RKO (cell line): ENCODE data around the gene RNGTT.

Experiments used
- DNase-seq: peaks from one replicate; pipeline ENCODE4 v3.0.0-alpha.2; 2016; ENCODE audit warnings: low spot score

RNGTT gene

DNA sequence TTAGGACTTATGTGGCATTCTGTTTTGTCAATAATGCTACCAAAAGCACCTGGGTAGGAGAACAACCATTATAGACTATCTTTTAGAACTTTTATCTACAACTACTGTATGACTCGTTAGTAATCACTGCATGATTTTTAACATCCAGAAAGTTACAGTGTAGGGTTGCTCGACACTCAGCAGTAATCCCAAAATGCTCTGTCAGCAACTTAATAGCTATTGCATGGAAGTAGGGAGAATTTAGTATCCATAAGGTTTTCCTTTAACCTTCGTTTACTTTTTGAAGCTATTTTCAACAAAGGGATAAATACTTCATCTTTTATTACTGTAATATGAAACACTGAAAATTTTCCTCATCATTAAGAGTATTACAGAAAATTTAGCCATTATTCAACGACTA lies 309.5 kb downstream of the RNGTT start:
- DNase-seq = peak; percentile 8

DNA sequence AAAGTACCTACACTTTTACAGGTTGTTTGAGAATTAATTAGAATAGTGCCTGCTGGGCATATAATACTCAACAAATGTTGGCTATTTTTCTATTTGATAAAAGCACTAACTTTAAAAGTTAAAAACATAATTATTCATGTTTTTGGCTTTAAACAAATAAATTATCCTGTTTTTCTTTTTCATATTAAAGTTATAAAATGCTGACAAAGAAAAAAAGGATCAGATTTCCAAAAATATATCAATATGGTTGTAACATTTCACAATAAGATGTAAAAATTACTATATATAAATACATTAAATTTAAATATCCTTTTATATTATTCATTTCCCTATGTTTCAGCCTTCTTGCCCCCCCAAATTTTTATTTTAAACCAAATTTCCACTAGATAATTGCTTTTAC lies 312.0 kb downstream of the RNGTT start:
- DNase-seq = no peak

DNA sequence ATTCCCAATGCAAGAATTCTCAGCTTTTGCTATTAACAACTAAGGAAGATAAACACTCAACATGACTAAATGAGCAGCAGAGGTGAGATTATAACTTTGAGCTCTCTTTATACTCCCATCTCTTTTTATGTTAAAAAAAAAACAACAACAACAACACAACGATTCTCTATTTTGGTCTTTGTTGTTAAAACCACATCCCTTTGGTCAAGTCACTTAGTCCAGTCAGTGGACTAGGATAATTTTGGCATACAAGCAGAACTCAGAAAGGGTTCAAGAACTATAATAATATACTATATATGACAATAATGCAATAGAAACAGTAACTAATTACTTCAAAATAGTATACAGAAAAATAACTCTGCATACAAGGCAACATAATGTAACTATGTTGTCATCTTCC lies 312.4 kb downstream of the RNGTT start:
- DNase-seq = no peak

DNA sequence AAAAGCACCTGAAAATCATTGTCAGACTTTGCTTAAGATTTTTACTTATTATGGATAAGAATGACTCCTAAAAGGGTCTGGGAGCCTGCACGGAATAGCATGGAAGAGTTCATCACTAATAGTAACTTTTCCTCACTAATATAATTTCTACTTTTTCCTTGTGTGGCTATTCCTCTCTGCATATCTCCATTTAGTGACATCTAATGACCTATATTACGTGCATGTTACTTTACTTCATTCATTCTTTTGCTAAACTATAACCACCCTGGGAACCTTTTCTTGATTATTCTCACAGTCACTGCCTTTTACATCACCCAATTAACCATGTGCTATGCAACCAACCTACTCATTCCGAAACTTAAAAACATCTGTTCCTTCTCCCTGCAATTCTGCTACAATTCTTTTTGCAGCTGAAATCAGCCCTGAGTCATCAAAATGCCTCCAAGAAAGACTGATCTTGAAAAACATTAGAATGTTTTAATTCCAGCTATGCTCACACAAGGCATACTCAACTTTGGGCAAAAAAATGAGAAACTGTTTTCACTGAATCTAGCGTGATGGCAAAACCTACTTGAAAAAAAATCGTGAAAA lies 313.3 kb downstream of the RNGTT start:
- DNase-seq = no peak

DNA sequence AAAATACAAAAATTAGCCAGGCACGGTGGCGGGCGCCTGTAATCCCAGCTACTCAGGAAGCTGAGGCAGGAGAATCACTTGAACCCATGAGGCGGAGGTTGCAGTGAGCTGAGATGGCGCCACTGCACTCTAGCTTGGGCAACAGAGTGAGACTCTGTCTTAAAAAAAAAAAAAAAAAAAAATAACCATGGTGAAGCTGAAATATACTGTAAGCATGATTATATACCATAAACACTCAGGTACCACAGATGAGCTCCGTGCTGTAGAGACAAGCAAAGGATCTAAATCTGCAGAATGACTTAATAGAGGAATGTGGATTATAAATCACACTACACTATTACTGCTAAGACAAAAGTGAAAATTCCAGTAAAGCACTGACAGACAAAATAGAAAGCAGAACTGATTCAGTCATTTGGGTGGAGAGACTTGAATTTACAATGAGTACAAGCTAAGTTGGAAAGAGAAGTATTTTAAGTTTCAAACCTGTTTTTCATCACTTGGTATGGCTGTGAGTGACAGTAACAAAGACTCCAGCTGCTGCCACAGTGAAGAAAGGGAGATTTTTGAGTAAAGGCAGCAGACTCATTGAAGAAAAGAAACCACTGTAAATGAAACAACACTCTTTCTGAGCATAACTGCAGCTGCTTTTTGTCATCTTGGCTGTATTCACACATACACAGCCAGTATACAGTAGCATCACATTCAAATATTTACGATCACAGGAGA lies 322.1 kb downstream of the RNGTT start:
- DNase-seq = no peak

DNA sequence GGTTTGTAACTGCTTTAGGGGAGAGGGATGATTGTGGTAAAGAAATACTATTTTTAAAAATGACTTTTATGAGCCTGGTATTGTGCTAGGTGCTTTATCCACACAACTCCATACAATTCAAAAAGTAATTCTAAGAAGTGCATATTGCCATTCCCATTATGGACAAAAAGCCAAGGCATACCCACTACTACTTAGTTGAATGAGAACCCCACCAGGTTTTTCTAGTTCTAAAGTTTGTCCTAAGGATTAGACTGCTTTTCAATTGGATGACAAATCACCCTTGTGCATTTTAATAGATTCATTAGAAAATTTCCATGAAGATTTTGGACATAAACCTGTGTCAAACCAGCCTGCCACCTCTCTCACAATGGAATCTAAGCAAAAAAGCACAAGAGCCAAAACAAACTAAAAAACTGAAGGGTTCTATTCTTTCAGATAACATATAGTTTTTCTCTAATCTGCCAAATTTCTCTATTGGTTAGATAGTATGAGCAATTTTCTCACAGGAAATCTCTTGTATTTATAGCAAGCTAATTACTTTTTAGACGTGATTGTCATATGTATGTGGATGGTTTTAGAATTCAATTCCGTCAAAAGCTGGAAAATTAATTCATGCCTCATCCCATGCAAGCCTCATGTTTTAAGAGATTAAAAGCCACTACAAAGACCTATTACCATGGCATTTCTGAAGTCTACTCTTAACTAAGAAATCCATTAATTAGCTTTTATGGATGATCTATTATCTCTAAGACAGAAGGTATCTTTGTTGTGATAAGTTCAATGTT lies 325.5 kb downstream of the RNGTT start:
- DNase-seq = no peak

DNA sequence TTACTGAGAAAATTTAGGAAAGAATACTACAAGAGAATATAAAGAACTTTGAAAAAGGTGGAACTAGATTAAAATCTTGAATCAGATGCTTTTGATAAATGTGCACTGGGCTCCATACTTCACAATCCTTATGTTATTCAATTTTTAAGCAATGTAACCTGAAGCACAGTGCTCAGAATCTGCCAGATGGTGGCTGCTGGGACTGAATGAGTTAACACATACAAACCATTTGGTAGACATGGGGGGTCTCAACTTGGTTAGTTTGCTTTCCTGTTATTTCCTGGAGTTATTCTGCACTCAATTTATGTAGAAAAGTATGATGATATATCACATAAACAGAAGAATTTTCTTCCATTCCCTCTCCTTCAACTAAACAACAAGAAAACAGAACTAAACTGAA lies 326.5 kb downstream of the RNGTT start:
- DNase-seq = no peak

DNA sequence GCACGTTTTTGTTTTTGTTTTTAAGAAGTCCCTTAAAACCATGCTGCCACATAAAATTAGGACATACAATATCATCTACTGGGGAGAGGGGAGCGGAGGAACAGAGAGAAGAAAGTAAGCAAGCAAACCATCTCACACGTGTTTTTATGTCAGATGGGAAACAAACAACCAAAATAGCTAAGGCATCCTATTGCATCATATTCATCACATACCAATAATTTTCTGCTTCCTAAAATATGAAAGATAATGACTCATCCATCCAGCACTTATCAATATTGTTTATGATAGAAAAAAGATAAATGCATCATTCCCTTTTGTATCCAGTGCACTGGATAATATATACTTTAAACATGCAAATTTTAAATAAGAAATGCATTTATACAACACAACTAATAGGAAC lies 329.6 kb downstream of the RNGTT start:
- no peak for DNase-seq

DNA sequence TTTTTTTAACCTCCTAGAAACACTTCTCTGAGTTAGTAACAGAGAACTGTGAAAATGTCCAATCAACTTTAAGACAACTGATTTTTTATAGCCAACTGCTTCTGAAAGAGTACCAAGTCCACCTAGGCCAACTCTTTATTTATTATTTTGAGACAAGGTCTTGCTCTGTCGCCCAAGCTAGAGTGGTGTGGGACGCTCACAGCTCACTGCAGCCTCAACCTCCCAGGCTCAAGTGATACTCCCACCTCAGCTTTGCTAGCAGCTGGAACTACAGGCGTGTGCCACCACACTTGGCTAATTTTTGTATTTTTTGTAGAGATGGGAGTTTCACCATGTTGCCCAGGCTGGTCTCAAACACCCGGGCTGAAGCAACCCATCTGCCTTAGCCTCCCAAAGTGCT lies 331.6 kb downstream of the RNGTT start:
- DNase-seq = no peak

DNA sequence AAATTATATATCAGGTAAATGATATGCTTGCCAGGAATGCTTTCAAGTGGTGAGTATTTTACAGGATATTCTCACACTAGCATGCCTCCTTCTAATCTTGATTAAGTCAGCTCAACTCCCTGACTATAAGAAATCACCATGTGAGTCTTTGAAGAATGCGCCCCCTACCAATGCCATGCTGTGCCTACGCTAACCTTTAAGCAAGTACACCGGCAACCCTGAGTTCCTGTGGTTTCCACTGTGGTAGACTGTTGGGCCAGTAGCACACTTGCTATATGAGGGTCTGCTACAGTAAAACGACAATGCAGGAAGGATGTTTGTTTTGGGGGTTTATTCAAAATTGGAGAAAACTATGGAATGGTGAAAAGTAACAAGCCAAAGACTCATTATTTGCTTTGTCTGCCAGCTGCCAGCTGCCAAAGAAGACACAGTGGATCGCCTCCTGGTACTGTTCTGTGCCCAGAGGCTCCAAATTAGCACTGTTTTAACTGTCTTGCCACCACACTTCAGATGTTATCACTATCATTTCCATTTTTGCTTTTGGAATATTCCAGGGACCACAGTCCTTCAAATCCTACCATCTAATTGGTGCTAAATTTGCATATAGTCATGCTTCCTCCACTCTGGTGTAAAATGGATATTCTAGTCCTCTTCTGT lies 333.5 kb downstream of the RNGTT start:
- no peak for DNase-seq

DNA sequence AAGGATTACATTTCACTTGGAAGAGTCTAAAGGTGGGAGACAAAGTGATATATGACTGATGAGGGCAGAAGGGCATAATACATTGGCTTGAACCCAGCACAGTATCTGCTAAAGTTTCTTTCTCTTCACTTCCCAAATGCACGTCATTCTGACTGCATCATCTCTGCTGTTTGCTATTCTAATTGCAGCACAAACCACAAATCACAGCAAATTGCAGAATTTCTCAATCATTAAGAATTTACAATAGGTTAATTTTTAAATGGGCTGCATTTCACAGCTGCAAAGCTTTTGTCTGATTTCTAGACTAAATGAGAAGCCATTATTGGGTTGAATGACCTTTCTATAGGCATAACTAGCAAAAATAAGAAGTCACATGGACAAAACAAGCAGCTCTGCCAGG lies 337.0 kb downstream of the RNGTT start:
- no peak for DNase-seq

DNA sequence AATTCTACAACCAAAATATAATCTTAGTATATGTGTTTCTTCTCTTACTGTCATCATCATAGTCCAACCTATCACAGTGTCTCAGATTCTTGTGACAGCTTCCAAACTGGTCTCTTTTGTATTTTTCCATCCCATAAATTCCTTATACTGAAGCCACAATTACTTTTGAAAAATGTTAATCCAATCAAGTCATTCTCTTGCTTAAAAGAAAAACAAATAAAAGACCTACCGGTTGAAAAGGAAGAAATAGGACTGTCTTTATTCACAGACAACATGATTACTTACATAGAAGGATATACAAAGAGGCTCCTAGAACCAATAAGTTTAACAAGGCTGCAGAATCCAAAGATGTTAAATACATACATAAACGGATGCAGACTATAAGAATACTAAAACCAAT lies 339.9 kb downstream of the RNGTT start:
- no peak for DNase-seq

DNA sequence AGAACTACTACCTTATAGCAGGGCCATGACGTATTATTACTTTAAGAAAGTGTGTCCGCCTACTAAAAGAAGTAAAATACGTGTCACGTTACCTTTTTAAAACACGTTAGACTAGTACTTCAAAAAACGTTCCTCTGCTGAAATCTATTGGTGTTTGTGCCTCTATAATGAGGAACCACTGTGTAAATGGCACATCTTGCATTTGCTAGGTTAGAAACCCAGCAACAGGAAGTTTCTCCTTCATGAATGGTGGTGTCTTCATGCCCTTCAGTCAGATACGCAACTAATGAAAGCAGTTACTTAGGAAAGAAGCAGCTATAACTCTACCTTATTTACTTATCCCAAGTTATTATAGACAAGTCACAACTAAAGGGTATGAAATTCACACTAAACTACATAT lies 343.5 kb downstream of the RNGTT start:
- no peak for DNase-seq

DNA sequence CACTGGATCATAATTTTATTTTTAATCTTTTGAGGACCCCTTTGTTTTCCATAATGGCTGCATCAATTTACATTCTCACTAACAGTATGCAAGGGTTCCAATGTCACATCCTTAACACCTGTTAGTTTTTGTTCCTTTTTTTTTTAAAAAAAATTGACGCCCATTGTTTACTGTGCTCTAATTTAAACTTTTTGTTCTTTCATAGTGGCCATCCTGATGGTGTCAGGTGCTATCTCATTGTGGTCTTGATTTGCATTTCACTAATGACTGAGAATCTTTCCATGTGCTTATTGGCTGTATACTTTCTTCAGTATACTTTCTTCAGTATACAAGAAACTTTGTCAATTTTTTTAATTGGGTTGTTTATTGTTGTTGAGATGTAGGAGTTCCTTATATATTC lies 347.0 kb downstream of the RNGTT start:
- no peak for DNase-seq

DNA sequence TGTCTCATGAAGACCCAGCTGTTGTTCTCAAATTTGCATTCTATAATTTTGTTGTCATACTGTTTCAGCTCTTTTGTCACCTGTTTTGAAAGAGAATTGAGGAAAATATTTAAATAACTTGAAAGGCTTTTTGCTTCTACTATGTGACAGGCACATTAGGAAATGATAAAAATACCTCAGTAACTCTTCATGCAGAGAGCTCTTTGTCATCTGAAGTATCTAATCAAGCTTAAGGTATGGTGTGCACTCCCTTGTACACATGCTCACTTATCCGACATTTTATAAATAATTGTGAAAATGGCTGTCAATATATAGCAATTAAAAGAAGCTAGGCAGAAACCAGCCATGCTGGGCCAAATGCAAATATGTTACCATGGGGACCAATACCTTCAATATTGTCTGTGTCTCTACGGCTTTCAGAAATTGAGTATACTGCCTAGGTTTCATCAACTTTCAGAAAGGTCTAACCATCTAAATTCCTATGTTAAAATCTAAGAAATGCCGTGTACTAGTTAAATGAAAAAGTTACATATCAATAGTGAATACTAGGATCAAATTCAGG lies 349.0 kb downstream of the RNGTT start:
- DNase-seq = no peak

DNA sequence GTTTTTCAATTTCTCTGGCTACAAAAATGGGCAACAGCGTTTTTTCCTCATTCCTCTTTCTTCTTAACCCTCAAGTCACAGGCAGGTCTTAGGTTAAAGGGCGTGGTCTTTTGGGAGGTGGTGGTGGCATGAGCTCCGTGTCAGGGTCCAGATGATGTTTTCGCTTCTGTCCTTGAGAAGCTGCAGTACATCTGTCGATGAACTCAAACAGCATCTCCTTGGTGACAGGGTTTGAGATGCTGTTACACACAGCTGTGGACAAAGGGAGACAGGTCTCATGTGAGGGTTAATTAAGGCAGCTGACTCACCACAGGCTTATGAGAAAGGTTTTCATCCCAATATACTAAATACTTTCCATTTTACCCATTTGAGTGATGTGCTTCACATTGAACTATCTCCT lies 350.8 kb downstream of the RNGTT start:
- no peak for DNase-seq

DNA sequence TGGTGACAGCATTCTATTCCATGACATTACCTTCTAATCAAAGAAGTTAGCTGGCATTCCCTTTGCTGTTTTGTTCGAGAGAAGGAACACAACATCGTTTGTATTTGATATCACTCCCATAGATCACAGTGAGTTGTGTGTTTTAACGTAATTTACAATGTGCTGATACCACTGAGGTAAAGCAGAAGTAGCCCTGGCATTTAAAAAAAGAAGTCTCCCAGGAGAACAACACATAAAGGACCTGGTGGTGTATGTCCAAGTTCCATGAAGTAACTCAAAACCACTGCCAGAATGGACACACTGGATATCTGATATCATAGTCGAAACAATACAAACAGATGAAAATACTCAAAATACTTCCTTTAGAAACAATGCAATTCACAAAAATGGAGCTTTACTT lies 351.7 kb downstream of the RNGTT start:
- DNase-seq = no peak

DNA sequence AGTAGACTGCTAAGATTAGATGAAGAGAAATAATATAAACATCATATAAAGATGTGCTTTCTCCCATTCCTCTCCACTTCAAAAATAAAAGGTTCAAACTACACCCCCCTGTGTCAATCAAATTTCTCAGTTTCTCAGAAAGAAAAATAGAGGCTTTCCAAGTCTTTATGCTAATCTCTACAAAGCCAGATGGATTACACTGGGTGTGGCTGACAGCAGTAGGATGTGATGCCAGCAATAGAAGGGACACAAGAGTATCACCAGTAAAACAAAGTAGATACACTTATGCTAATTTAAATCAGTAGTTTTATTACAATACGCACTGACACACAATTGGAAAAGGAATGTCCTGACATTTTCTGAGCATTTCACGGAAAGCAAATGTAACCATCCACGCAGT lies 353.4 kb downstream of the RNGTT start:
- no peak for DNase-seq

DNA sequence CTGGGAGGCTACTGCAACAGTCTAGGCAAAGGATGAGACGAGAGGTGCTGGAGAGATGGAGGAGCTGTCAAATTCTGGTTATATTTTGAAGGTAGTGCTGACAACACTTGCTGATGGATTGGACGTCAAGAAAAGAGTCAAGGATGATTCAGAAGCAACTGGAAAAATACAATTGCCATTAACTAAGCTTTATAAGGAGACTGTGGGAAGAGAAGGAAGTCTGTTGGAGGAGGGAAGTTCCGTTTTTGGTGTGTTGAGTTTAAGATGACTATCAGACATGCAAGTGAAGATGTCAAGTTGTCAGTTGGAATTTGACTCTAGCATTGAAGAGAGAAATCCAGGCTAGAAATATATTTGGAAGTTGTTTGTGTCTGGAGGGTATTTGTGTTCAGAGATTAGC lies 358.1 kb downstream of the RNGTT start:
- DNase-seq = no peak

DNA sequence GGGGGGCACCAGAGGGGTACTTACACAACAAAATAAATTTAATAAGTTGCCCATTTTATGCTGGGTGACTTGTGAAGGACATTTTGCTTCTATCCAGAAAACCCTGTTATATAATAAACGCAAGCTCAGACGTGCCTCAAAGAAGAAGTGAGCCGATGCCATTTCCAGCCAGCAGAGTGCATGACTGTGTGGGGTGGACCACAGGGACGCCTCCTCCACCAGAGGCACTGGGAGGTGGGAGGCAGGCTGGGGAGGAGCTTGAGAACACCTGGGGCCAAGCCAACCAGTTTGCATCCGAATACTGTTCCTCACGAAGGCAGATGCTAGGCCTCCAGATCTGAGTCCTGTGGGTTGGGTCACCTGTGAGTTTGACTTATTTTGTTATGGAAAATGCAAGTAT lies 363.8 kb downstream of the RNGTT start:
- no peak for DNase-seq

DNA sequence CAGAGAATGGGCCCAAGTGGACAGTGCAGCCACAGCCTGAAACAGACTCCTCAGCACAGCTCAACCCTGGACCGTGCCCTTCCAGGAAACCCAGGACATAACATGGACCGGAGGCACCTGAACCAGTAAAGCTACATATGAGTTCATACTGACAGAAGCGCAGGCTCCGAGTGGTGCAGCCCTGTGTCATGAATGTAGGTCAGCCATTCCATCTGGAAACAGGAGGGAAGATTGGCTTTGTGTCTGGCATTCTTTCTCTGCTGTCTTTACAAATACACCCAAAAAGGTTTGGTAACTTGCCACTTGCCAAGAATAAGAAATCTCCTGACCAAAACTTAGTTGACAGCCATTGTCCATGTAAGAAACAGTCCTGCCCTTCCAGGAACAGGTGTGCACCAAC lies 366.6 kb downstream of the RNGTT start:
- no peak for DNase-seq

DNA sequence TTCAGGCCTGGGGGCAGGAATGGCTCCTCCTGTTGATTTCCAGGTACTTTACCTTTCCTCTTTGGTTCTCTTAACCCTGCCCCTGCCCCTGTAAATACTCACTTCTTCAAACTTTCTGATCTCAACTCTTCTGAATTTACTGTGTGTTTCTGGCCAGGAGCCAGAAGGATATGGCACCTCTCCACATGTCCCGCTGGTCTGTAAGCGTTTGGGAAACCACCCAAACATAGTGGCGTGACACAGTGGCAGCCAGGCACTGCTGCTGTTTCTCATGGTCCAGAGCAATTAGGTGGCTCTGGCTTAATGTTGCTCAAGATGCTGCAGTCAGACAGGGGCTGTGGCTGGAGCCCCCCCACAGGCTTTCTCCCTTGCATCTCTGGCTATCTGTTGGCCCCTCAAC lies 374.5 kb downstream of the RNGTT start:
- DNase-seq = no peak

DNA sequence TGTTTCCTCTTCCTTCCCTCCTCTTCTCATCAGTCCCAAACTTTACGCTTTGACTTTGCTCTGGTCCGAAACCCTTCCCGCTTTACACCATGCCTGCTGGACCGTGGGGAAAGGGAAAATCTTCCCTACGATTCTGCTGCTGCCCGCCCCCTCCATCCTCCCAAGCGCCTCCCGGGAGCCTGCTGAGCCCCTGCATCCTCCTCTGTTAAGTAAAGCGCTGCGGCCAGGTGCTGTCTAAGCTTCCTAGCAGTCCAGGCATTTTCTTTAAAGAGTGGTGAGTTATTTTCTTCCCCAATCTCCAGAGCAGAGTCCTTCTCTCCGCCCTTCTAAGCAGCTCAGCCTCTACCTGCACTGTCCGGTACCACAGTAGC lies 376.3 kb downstream of the RNGTT start:
- no peak for DNase-seq
